ENCODE data around the gene ADTRP. TPM values are rescaled to one million over a fixed set of nuclear protein-coding genes. Genes with fewer than 3 reads are reported as not detected.

ADTRP gene
- total and polyA plus RNA-seq, 2 donors (not counting 1 experiment from before 2014, with no cell fraction given): 0.18 to 1.2 TPM

DNA sequence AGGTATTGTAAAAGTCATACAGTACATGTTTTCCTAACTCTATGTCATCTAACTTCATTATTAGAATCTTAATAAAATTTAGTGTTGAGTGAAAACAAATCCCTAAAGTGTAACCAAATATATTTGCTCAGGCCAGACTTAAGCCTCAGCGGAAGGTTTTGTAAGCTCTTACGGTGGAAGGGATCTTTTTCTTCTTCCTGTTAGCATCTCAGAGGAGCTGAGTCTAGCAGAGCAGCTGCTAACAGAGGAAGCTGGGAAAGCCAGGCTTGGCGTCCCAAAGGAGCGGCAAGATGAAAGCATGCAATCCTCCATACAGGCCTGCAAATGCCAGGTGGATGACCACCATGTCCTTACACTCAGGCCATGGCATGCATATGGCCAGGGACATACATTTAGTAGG is 72.4 kb downstream of the ADTRP start:
- Histone ChIP-seq H3K4me3 (ENCODE audit: control extremely low read depth in 1 of 5, extremely low read depth in 1 of 5, insufficient read depth in 1 of 5, low read depth in 2 of 5, low read length in 4 of 5) (no peak overlapping the region), H3K9me3 (ENCODE audit: control extremely low read depth in 1 of 3, control insufficient read depth in 2 of 3, insufficient read depth in 1 of 3, low read length in 2 of 3) (no peaks in the 10 kb centered on the region), H3K4me1 (ENCODE audit: control insufficient read depth in 2 of 2, insufficient read depth in 2 of 2, low read length in 2 of 2) (peaks cover 0 to 1% of the 10 kb centered on the region in 2 donors), H2AFZ (ENCODE audit: insufficient read depth, low read depth, low read length, poor library complexity, severe bottlenecking) (no peak overlapping the region), H3K36me3 (replicated peaks in 1 of 2; ENCODE audit: control extremely low read depth in 1 of 2, control insufficient read depth in 1 of 2, extremely low read depth in 1 of 2, insufficient read depth in 2 of 2, low read length in 1 of 2) (no peaks in the 10 kb centered on the region), H3K27me3 (replicated peaks in 1 of 4; ENCODE audit: control extremely low read depth in 1 of 4, control insufficient read depth in 3 of 4, insufficient read depth in 4 of 4, low read length in 3 of 4) (no peaks in the 10 kb centered on the region), H4K20me1 (ENCODE audit: control insufficient read depth, insufficient read depth, low read length, poor library complexity, severe bottlenecking) (no peaks in the 10 kb centered on the region), H3K27ac (ENCODE audit: low read length in 2 of 2) (no peak overlapping the region), H3K9ac (ENCODE audit: low read length) (no peak overlapping the region), H3K79me2 (ENCODE audit: control insufficient read depth, insufficient read depth, low read length) (no peaks in the 10 kb centered on the region), H3K4me2 (replicated peaks; ENCODE audit: low read depth, low read length, poor library complexity, severe bottlenecking) (no peak overlapping the region)
- peaks cover under 1% of the 10 kb centered on the region for H3K4me1 Mint-ChIP-seq
- WGBS (ENCODE audit: insufficient coverage): 78% methylated on average over 4 of the region's 4 CpGs
- ChIA-PET POLR2A (interaction anchor here (0.7 kb wide), 1 partner anchor 1119 kb away, joined by 4 read pairs; no protein-coding TSS in a partner anchor), CTCF (no interaction called here)
- H3K9me3 Mint-ChIP-seq (ENCODE audit: insufficient read depth): no peaks in the 10 kb centered on the region
- no peaks in the 10 kb centered on the region for H3K27me3 Mint-ChIP-seq
- intact Hi-C loops (cut with micrococcal nuclease): no loop called here
- DNase-seq: no peak
- TF ChIP-seq EZH2 (IDR thresholded peaks at IDR 0.05; ENCODE audit: borderline replicate concordance, insufficient read depth, low read depth, low read length, poor library complexity, severe bottlenecking): no peak
- TF ChIP-seq, protein P1, sequence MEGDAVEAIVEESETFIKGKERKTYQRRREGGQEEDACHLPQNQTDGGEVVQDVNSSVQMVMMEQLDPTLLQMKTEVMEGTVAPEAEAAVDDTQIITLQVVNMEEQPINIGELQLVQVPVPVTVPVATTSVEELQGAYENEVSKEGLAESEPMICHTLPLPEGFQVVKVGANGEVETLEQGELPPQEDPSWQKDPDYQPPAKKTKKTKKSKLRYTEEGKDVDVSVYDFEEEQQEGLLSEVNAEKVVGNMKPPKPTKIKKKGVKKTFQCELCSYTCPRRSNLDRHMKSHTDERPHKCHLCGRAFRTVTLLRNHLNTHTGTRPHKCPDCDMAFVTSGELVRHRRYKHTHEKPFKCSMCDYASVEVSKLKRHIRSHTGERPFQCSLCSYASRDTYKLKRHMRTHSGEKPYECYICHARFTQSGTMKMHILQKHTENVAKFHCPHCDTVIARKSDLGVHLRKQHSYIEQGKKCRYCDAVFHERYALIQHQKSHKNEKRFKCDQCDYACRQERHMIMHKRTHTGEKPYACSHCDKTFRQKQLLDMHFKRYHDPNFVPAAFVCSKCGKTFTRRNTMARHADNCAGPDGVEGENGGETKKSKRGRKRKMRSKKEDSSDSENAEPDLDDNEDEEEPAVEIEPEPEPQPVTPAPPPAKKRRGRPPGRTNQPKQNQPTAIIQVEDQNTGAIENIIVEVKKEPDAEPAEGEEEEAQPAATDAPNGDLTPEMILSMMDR (IDR thresholded peaks at IDR 0.05): no peak
- no peak overlapping the region for H3K4me3 Mint-ChIP-seq
- no peak for ATAC-seq (ENCODE audit: low read depth)
- H3K27ac Mint-ChIP-seq: no peak overlapping the region

DNA sequence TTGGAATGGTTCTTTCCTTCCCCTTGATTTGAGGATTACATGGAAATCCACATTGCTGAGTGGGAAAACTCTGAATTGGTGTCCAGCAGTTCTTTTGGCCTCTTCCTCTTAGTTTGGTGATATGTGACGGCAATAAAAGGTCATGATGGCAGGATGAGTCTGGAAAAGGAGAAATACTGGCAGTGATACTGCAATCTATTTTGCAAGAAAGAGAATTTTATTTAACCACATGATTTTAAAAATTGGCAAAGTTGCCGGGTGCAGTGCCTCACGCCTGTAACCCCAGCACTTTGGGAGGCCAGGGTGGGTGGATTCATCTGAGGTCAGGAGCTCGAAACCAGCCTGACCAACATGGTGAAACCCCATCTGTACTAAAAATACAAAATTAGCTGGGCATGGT is 73.1 kb downstream of the ADTRP start:
- no peaks in the 10 kb centered on the region for H4K20me1 ChIP-seq (ENCODE audit: control insufficient read depth, insufficient read depth, low read length, poor library complexity, severe bottlenecking)
- H3K4me3 ChIP-seq (ENCODE audit: control extremely low read depth in 1 of 5, extremely low read depth in 1 of 5, insufficient read depth in 1 of 5, low read depth in 2 of 5, low read length in 4 of 5): no peak overlapping the region
- WGBS (ENCODE audit: insufficient coverage): 93% methylated on average over 3 of the region's 4 CpGs
- no peak overlapping the region for H2AFZ ChIP-seq (ENCODE audit: insufficient read depth, low read depth, low read length, poor library complexity, severe bottlenecking)
- Mint-ChIP-seq H3K4me1 (no peaks in the 10 kb centered on the region), H3K27ac (no peak overlapping the region), H3K4me3 (no peak overlapping the region), H3K27me3 (no peaks in the 10 kb centered on the region), H3K9me3 (ENCODE audit: insufficient read depth) (no peaks in the 10 kb centered on the region)
- TF ChIP-seq EZH2 (IDR thresholded peaks at IDR 0.05; ENCODE audit: borderline replicate concordance, insufficient read depth, low read depth, low read length, poor library complexity, severe bottlenecking): no peak
- TF ChIP-seq, protein P1 (IDR thresholded peaks at IDR 0.05): no peak
- H3K27ac ChIP-seq (ENCODE audit: low read length in 2 of 2): no peak overlapping the region
- H3K79me2 ChIP-seq (ENCODE audit: control insufficient read depth, insufficient read depth, low read length): no peaks in the 10 kb centered on the region
- ATAC-seq (ENCODE audit: low read depth): no peak
- no peak for DNase-seq
- H3K27me3 ChIP-seq (replicated peaks in 1 of 4; ENCODE audit: control extremely low read depth in 1 of 4, control insufficient read depth in 3 of 4, insufficient read depth in 4 of 4, low read length in 3 of 4): no peaks in the 10 kb centered on the region
- intact Hi-C loops (cut with micrococcal nuclease): no loop called here
- POLR2A ChIA-PET: no interaction called here
- H3K9me3 ChIP-seq (ENCODE audit: control extremely low read depth in 1 of 3, control insufficient read depth in 2 of 3, insufficient read depth in 1 of 3, low read length in 2 of 3): no peaks in the 10 kb centered on the region
- H3K9ac ChIP-seq (ENCODE audit: low read length): no peak overlapping the region
- CTCF ChIA-PET: interaction anchor here (1.2 kb wide), 1 partner anchor 10 kb away, joined by 3 read pairs; no protein-coding TSS in a partner anchor
- no peaks in the 10 kb centered on the region for H3K36me3 ChIP-seq (replicated peaks in 1 of 2; ENCODE audit: control extremely low read depth in 1 of 2, control insufficient read depth in 1 of 2, extremely low read depth in 1 of 2, insufficient read depth in 2 of 2, low read length in 1 of 2)
- no peaks in the 10 kb centered on the region for H3K4me1 ChIP-seq (ENCODE audit: control insufficient read depth in 2 of 2, insufficient read depth in 2 of 2, low read length in 2 of 2)
- H3K4me2 ChIP-seq (replicated peaks; ENCODE audit: low read depth, low read length, poor library complexity, severe bottlenecking): no peak overlapping the region

All from B cell (primary cell).